Measurements from ENCODE around the gene PTBP3.
"Not testable (repeated sequence)": the region's sequence is repeated elsewhere in the genome, so short reads cannot be mapped to it uniquely, and the experiment has no call there.

PTBP3 gene

DNA sequence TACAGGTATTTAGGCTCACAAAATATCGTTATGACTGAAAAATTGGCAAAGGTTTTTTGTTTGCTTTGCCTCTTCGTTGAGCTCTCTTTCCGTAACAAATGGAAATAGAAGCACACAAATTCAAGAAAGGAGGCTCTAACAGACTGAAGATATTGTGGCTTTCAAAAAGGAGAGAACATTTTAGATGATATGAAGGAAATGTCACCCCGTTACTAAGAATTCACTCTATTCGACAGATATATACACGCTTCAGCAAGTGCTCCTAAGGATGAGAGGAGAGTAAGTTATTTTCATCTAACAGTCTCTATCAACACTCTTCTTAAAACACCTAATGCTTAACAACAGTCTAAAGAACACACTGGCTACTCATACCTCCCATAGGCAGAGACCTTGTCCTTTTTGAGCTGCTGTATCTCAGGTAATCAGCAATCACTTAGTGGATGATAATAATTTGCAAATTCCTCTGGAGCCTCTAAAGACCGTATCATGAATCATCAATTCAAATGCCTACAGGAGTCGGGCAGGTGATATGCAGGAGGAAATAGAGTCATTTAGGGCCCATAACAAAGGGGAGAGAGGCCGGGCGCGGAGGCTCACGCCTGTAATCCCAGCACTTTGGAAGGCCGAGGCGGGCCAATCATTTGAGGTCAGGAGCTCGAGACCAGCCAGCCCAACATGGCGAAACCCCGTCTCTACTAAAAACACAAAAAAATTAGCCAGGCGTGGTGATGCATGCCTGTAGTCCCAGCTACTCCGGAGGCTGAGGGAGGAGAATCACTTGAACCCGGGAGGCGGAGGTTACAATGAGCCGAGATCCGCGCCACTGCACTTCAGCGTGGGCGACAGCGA lies 45.1 kb upstream of the PTBP3 start:
- no peak for DNase-seq (ENCODE audit: low spot score)
- peak overlapping the region; percentile 99 for H3K4me3 ChIP-seq
- TF ChIP-seq, protein P1, sequence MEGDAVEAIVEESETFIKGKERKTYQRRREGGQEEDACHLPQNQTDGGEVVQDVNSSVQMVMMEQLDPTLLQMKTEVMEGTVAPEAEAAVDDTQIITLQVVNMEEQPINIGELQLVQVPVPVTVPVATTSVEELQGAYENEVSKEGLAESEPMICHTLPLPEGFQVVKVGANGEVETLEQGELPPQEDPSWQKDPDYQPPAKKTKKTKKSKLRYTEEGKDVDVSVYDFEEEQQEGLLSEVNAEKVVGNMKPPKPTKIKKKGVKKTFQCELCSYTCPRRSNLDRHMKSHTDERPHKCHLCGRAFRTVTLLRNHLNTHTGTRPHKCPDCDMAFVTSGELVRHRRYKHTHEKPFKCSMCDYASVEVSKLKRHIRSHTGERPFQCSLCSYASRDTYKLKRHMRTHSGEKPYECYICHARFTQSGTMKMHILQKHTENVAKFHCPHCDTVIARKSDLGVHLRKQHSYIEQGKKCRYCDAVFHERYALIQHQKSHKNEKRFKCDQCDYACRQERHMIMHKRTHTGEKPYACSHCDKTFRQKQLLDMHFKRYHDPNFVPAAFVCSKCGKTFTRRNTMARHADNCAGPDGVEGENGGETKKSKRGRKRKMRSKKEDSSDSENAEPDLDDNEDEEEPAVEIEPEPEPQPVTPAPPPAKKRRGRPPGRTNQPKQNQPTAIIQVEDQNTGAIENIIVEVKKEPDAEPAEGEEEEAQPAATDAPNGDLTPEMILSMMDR (IDR thresholded peaks at IDR 0.05) = no peak

DNA sequence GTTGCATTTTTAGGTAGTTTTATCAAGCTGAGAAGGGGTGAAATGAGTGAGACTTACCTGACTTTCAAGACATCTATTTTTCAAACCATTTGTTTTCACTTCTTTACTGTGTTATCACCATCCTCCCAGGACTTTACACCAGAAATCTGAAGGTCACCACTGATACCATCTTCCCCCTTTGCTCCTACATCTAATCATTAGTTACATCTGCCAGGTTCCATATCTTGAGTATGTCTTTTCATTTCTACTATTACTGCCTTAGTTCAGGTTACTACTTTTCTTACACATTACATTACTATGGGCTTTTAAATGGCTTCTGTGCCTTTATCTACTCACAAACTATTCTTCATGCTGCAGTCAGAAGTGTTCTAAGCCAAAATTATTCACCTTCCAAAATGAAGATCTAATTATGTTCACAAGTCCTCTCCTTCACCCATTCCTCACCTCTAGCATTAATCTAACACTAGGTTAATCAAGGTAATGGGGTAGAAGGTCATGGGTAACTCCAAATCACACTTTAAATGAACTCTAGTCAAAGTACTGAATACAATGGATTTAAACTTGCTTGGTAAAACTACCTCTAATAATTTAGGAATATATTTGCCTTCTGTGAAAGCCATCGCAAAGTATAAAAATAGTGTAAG lies 44.4 kb upstream of the PTBP3 start:
- TF ChIP-seq, protein P1 (IDR thresholded peaks at IDR 0.05) = no peak
- Histone ChIP-seq H3K4me3 (peak overlapping the region; percentile 99), H3K27ac (no peak overlapping the region)
- DNase-seq (ENCODE audit: low spot score) = no peak

More for the DNA sequence above, 45.1 kb upstream of the PTBP3 start:
- H3K27ac ChIP-seq = peak overlapping the region; percentile 92 to 99

DNA sequence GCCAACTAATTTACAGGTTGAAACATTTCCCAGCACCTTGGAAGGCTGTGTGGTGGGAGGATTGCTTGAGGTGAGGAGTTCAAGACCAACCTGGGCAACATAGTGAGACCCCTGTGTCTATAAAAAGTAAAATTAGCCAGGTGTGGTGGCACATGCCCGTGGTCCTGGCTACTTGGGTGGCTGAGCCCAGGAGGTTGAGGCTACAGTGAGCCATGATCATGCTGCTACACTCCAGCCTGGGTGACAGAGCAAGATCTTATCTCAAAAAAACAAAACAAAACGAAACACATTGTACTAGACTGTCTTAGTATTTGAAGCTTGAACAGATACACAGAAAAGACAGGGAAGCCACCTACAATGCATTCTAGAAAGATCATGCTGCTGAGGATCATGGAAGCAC lies 43.7 kb upstream of the PTBP3 start:
- TF ChIP-seq, protein P1 (IDR thresholded peaks at IDR 0.05) = no peak
- no peak overlapping the region for H3K27ac ChIP-seq
- H3K4me3 ChIP-seq = peak overlapping the region; percentile 99
- DNase-seq (ENCODE audit: low spot score) = no peak

DNA sequence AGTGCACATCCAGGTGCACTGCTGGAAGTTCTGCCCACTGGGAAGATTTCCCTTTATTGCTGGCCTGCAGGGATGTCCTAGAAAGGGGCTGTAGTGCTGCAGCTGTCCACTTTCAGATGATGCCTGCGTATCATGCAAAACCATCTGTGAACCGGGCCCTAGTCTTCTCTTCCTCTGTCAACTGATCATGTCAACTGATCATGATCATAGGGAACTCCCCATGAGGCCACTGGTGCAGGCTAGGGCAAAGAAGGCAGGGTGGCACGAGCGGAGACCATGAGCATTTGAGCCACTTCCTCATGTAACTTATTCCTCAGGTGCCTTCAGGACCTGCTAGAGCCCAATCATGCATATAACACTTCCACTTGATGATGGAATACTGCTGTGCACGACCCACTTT lies 41.9 kb upstream of the PTBP3 start:
- Histone ChIP-seq H3K27ac (no peak overlapping the region), H3K4me3 (no peak overlapping the region)
- TF ChIP-seq, protein P1 (IDR thresholded peaks at IDR 0.05) = no peak
- DNase-seq (ENCODE audit: low spot score) = no peak

DNA sequence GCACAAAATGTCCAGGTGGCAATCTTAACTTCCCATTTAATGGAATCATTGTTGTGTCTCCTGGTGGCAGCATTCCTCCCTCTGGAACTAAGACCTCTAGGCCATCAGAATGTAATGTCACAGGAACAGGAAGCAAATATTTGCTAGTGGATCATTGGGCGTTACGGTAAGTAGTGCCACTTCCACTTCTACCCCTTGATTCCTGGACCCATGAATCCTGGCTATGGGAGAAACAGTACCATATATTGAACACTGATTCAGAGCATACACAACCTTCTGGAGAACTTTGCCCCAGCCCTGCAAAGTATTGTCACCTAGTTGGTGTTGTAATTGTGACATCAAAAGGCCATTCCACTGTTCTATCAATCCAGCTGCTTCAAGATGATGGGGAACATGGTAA lies 40.8 kb upstream of the PTBP3 start:
- DNase-seq (ENCODE audit: low spot score); H3K4me3 ChIP-seq; H3K27ac ChIP-seq: not testable (repeated sequence)

DNA sequence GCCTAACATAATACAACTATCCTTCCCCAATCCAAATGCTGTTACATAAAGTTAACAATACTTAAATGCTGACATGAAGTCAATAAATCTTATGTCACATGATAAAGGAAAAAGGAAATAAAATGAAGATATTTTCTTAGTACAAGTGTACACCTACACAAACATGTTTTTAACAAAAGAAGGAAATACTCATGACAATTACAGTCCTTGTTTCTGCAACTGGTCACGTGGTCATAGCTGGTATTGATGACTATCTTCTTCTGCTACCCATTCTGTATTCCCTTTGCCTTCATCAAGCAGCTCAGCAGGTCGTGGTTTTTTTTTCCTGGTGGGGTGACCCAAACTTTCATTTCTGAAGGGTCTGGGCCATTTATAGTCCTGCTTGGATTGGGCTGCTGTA lies 40.2 kb upstream of the PTBP3 start:
- not testable (repeated sequence) for H3K27ac ChIP-seq; H3K4me3 ChIP-seq; DNase-seq (ENCODE audit: low spot score)

DNA sequence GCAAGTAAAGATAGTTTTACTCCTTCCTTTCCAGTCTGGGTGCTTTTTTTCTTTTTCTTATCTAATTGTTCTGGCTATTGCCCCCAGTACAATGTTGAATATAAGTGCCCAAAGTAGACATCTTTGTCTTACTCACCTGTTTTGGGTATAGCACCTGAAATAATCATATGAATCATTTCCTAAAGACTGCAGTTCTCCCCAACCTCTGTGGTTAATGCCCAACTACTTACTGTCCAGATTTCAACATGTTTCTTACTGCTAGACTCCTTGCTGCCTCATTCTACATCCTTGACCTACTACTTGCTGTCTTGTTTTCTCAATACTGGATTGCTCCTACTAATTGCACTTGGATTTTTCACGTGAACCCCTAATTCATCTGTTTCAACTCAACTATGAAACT lies 37.6 kb upstream of the PTBP3 start:
- DNase-seq (ENCODE audit: low spot score) = no peak
- Histone ChIP-seq H3K4me3 (no peak overlapping the region), H3K27ac (no peak overlapping the region)
- TF ChIP-seq, protein P1 (IDR thresholded peaks at IDR 0.05) = no peak

DNA sequence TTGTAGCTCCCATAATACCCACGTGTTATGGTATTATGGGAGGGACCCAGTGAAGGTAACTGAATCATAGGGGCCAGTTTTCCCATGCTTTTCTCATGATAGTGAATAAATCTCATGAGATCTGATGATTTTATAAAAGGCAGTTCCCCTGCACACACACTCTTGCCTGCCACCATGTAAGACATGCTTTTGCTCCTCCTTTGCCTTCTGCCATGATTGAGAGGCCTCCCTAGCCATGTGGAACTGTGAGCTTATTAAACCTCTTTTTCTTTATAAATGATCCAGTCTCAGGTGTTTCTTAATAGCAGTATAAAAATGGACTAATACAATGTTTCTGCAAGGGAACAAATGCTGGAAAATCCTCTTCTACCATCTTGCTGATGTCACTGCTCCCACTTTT lies 36.4 kb upstream of the PTBP3 start:
- Histone ChIP-seq H3K4me3 (no peak overlapping the region), H3K27ac (no peak overlapping the region)
- TF ChIP-seq, protein P1 (IDR thresholded peaks at IDR 0.05) = no peak
- DNase-seq (ENCODE audit: low spot score) = no peak

Measured in coronary artery (tissue), 2 donors.